LNCAP (cell line): ENCODE results near the gene SLC16A5.

ENCODE experiments used
- TF ChIP-seq, protein P1 (sequence below): fragments of 450-650 bp; IDR thresholded peaks from 2 replicates; pipeline ENCODE4 v1.5.1; 2017; ENCODE audit warnings: mild to moderate bottlenecking

SLC16A5 gene

GRCh38 chr17:75067856-75068255, 19.9 kb upstream of the SLC16A5 start:
- TF ChIP-seq, protein P1, sequence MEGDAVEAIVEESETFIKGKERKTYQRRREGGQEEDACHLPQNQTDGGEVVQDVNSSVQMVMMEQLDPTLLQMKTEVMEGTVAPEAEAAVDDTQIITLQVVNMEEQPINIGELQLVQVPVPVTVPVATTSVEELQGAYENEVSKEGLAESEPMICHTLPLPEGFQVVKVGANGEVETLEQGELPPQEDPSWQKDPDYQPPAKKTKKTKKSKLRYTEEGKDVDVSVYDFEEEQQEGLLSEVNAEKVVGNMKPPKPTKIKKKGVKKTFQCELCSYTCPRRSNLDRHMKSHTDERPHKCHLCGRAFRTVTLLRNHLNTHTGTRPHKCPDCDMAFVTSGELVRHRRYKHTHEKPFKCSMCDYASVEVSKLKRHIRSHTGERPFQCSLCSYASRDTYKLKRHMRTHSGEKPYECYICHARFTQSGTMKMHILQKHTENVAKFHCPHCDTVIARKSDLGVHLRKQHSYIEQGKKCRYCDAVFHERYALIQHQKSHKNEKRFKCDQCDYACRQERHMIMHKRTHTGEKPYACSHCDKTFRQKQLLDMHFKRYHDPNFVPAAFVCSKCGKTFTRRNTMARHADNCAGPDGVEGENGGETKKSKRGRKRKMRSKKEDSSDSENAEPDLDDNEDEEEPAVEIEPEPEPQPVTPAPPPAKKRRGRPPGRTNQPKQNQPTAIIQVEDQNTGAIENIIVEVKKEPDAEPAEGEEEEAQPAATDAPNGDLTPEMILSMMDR: no peak

DNA sequence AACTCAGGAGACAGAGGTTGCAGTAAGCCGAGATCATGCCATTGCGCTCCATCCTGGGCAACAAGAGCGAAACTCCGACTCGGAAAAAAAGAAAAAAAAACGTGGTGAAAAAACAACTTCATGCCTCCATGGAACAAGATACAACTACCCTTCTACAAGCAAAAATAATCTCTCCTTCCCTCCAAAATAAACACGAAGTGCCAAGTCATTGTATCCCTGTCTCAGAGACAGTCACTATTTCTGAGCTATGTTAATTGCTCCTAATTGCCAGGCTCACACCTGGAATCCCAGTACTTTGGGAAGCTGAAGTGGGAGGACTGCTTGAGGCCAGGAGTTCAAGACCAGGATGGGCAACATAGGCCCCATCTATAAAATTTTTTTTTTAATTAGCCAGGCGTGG, 19.0 kb upstream of the SLC16A5 start:
- TF ChIP-seq, protein P1: no peak

GRCh38 chr17:75069783-75070182, 18.0 kb upstream of the SLC16A5 start:
- TF ChIP-seq, protein P1: peak; percentile 36

- TF ChIP-seq, protein P1: no peak
These were observed 14.1 kb upstream of the SLC16A5 start for GRCh38 chr17:75073618-75074047.

DNA sequence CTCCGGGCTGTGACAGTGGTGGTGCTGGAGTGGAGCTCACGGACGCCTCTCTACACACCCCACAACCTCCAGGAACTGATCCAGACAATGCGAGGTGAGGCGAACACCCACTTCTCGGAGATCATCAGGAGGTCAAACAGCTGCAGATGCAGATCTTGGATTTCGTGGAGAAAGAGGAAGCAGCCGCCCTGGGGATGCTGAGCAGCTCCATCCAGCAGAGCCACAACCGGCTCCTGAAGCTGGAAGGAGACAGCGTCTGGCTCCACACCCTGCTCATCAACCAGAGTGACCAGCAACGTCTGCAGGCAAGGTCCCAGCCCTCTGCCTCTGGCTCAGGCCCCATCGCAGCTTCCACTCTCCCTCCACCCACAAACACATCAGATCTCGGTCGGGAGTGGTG, 13.2 kb upstream of the SLC16A5 start:
- TF ChIP-seq, protein P1: no peak

GRCh38 chr17:75075597-75076336, 12.0 kb upstream of the SLC16A5 start:
- TF ChIP-seq, protein P1: no peak

GRCh38 chr17:75077072-75077495, 10.7 kb upstream of the SLC16A5 start:
- TF ChIP-seq, protein P1: no peak
